ENCODE data around the gene MMP3.

MMP3 gene

GRCh38 chr11:102819491-102819890 lies 23.9 kb downstream of the MMP3 start:
- Histone ChIP-seq H3K4me2 (ENCODE audit: low read depth, low read length, poor library complexity, severe bottlenecking) (no peak overlapping the region), H3K9me2 (replicated peaks; ENCODE audit: insufficient read depth, low read length) (no peaks in the 10 kb centered on the region), H2AFZ (ENCODE audit: low read depth, low read length, severe bottlenecking) (no peak overlapping the region), H3K27ac (ENCODE audit: low read depth, low read length) (no peak overlapping the region), H3F3A (ENCODE audit: insufficient read depth) (no peaks in the 10 kb centered on the region), H3K27me3 (ENCODE audit: low read length) (no peaks in the 10 kb centered on the region), H4K20me1 (ENCODE audit: low read depth, low read length) (no peaks in the 10 kb centered on the region), H3K9me3 (ENCODE audit: insufficient read depth, low read length) (no peaks in the 10 kb centered on the region), H3K79me2 (ENCODE audit: insufficient read depth, low read length) (no peaks in the 10 kb centered on the region), H3K9ac (ENCODE audit: low read length) (no peak overlapping the region), H3K36me3 (ENCODE audit: low read length) (no peaks in the 10 kb centered on the region), H3K4me3 (ENCODE audit: insufficient read depth, low read length, poor library complexity, severe bottlenecking) (no peak overlapping the region)
- no peak for TF ChIP-seq CTCF (IDR thresholded peaks at IDR 0.05; ENCODE audit: insufficient read depth, low read length, poor library complexity, severe bottlenecking)
- TF ChIP-seq EZH2phosphoT487 (conservative IDR thresholded peaks at IDR 0.05; ENCODE audit: low read length): no peak

GRCh38 chr11:102813484-102813883 lies 29.9 kb downstream of the MMP3 start:
- no peaks in the 10 kb centered on the region for H3K79me2 ChIP-seq (ENCODE audit: insufficient read depth, low read length)
- no peaks in the 10 kb centered on the region for H3K9me2 ChIP-seq (replicated peaks; ENCODE audit: insufficient read depth, low read length)
- no peak overlapping the region for H3K4me2 ChIP-seq (ENCODE audit: low read depth, low read length, poor library complexity, severe bottlenecking)
- no peaks in the 10 kb centered on the region for H4K20me1 ChIP-seq (ENCODE audit: low read depth, low read length)
- H3K27me3 ChIP-seq (ENCODE audit: low read length): no peaks in the 10 kb centered on the region
- no peaks in the 10 kb centered on the region for H3K36me3 ChIP-seq (ENCODE audit: low read length)
- H3K4me3 ChIP-seq (ENCODE audit: insufficient read depth, low read length, poor library complexity, severe bottlenecking): no peak overlapping the region
- no peaks in the 10 kb centered on the region for H3F3A ChIP-seq (ENCODE audit: insufficient read depth)
- no peak overlapping the region for H2AFZ ChIP-seq (ENCODE audit: low read depth, low read length, severe bottlenecking)
- no peak overlapping the region for H3K27ac ChIP-seq (ENCODE audit: low read depth, low read length)
- no peak for TF ChIP-seq CTCF (IDR thresholded peaks at IDR 0.05; ENCODE audit: insufficient read depth, low read length, poor library complexity, severe bottlenecking)
- TF ChIP-seq EZH2phosphoT487 (conservative IDR thresholded peaks at IDR 0.05; ENCODE audit: low read length): no peak
- no peaks in the 10 kb centered on the region for H3K9me3 ChIP-seq (ENCODE audit: insufficient read depth, low read length)
- no peak overlapping the region for H3K9ac ChIP-seq (ENCODE audit: low read length)

- Histone ChIP-seq H3F3A (ENCODE audit: insufficient read depth) (no peaks in the 10 kb centered on the region), H3K4me3 (ENCODE audit: insufficient read depth, low read length, poor library complexity, severe bottlenecking) (no peak overlapping the region), H3K79me2 (ENCODE audit: insufficient read depth, low read length) (no peaks in the 10 kb centered on the region), H4K20me1 (ENCODE audit: low read depth, low read length) (no peaks in the 10 kb centered on the region), H3K27me3 (ENCODE audit: low read length) (no peaks in the 10 kb centered on the region), H2AFZ (ENCODE audit: low read depth, low read length, severe bottlenecking) (no peak overlapping the region), H3K9ac (ENCODE audit: low read length) (no peak overlapping the region), H3K9me3 (ENCODE audit: insufficient read depth, low read length) (no peaks in the 10 kb centered on the region), H3K4me2 (ENCODE audit: low read depth, low read length, poor library complexity, severe bottlenecking) (no peak overlapping the region), H3K36me3 (ENCODE audit: low read length) (no peaks in the 10 kb centered on the region), H3K9me2 (replicated peaks; ENCODE audit: insufficient read depth, low read length) (no peaks in the 10 kb centered on the region), H3K27ac (ENCODE audit: low read depth, low read length) (no peak overlapping the region)
- no peak for TF ChIP-seq EZH2phosphoT487 (conservative IDR thresholded peaks at IDR 0.05; ENCODE audit: low read length)
- no peak for TF ChIP-seq CTCF (IDR thresholded peaks at IDR 0.05; ENCODE audit: insufficient read depth, low read length, poor library complexity, severe bottlenecking)
These were observed 31.2 kb downstream of the MMP3 start for GRCh38 chr11:102812188-102812587.

All from SU-DHL-6 (cell line).